HEK293 (cell line): Measurements from ENCODE around the gene HTT.

ENCODE experiments used
- CTCF ChIP-seq: fragments of 450-650 bp; formaldehyde crosslinking; IDR thresholded peaks from 2 replicates; pipeline ENCODE4 v1.5.1; 2016; ENCODE audit warnings: missing biosample characterization, missing genetic modification characterization
- OSR2 ChIP-seq: fragments of 450-650 bp; formaldehyde crosslinking; IDR thresholded peaks from 2 replicates; pipeline ENCODE4 v1.5.1; 2016; ENCODE audit warnings: missing biosample characterization, missing genetic modification characterization
- SETDB1 ChIP-seq: IDR thresholded peaks from one replicate; pipeline ENCODE4 v1.6.1; 2017; ENCODE audit warnings: mild to moderate bottlenecking, low read length, moderate library complexity, mixed read lengths; ENCODE audit not compliant: insufficient read length
- ZNF274 ChIP-seq, 2 experiments: fragments of 200-500 bp in 1 of 2; fragments of 450-650 bp in 1 of 2; sonication (Bioruptor generic) in 1 of 2; formaldehyde crosslinking in 1 of 2; IDR thresholded peaks; 2 replicates each; pipeline versions ENCODE4 v1.5.1 to v1.6.1; 2014 to 2016; ENCODE audit warnings: borderline replicate concordance in 1 of 2, inconsistent platforms in 1 of 2, low read length in 1 of 2, missing biosample characterization in 1 of 2, missing genetic modification characterization in 1 of 2
- ZNF292 ChIP-seq: fragments of 450-650 bp; formaldehyde crosslinking; IDR thresholded peaks from 2 replicates; pipeline ENCODE4 v1.5.1; 2016; ENCODE audit warnings: low read depth, missing biosample characterization, missing genetic modification characterization, borderline replicate concordance
- TF ChIP-seq, protein P1 (sequence below): fragments of 450-650 bp; formaldehyde crosslinking; IDR thresholded peaks from 2 replicates; pipeline ENCODE4 v1.5.1; 2016; ENCODE audit warnings: missing biosample characterization, missing genetic modification characterization, borderline replicate concordance

DNA sequence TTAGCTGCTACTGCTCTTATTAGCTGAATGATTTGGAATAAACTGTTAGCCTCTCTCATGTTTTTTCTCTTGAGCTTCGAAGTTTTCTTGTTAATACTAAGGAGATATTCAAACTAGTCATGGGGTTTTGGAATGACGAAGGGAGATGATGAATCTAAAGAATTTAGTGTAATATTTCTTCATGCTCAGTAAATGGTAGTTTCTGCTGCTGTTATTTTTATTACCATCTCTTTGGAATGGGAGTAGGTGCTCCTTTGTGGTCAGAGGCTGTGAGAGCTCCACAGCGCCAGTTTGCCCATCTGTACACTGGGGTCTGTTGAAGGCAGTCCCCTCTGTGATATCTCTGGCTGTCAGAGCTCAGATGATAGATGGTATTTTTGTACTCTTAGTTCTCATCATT, 33.7 kb downstream of the HTT start:
- no peak for TF ChIP-seq CTCF
- TF ChIP-seq ZNF274 (IDR thresholded peaks at IDR 0.05; ENCODE audit: low read length): no peak
- TF ChIP-seq ZNF274 (tag by site-specific recombination; IDR thresholded peaks at IDR 0.05; ENCODE audit: borderline replicate concordance): no peak
- TF ChIP-seq, protein P1, sequence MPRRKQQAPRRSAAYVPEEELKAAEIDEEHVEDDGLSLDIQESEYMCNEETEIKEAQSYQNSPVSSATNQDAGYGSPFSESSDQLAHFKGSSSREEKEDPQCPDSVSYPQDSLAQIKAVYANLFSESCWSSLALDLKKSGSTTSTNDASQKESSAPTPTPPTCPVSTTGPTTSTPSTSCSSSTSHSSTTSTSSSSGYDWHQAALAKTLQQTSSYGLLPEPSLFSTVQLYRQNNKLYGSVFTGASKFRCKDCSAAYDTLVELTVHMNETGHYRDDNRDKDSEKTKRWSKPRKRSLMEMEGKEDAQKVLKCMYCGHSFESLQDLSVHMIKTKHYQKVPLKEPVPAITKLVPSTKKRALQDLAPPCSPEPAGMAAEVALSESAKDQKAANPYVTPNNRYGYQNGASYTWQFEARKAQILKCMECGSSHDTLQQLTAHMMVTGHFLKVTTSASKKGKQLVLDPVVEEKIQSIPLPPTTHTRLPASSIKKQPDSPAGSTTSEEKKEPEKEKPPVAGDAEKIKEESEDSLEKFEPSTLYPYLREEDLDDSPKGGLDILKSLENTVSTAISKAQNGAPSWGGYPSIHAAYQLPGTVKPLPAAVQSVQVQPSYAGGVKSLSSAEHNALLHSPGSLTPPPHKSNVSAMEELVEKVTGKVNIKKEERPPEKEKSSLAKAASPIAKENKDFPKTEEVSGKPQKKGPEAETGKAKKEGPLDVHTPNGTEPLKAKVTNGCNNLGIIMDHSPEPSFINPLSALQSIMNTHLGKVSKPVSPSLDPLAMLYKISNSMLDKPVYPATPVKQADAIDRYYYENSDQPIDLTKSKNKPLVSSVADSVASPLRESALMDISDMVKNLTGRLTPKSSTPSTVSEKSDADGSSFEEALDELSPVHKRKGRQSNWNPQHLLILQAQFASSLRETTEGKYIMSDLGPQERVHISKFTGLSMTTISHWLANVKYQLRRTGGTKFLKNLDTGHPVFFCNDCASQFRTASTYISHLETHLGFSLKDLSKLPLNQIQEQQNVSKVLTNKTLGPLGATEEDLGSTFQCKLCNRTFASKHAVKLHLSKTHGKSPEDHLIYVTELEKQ (tag by site-specific recombination): no peak
- TF ChIP-seq OSR2 (tag by site-specific recombination): no peak
- no peak for TF ChIP-seq ZNF292
- no peak for TF ChIP-seq SETDB1
